HG02970 (cell line): ENCODE data around the gene R3HDM2.

Experiments used
- ATAC-seq: cut with Tn5 transposase; IDR thresholded peaks from one replicate; pipeline ENCODE4 v1.9.1; 2021; ENCODE audit warnings: mild to moderate bottlenecking, moderate library complexity, moderate number of reproducible peaks; ENCODE audit not compliant: unreplicated experiment, low FRiP score

R3HDM2 gene

DNA sequence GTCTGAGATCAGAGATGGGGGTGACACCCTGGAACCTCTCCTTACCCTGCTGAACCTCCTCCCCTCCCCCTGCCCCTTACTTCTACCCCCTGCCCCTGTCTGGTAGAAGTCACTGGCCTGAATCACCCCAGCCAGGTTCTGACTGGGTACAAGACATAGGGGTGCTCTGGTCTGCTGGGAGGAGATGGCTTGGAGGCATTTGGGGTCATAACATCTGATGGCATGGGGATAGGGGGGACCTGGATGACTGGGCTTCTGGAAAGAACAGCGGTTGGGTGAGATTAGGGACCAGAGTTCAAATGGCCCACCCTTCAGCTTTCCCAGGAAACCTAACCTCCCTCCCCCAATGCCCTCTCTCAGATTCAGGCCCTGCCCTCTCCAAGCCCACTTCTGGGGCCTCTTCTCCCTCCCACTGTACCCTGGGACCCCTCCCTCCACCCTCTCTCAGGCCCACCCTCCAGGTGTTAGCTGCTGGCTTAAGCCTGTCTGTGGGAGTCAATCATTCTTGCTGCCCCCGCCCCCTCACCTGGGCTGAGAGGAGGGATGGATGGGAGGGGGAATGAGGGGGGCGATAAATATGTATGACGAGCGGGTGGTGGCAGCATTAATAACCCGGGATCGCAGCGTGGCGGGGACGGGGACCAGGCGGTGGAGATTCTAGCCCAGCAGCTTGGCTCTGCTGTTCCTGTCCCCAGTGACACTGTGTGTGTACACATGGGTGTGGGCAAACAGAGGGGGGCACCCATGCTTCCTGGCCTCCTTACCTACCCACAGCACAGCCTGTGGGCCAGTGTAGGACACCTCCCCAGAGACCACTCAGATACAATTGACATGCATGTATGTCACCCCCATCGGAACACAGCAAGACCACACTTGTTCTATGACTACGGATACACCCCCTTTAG is 208.3 kb downstream of the R3HDM2 start:
- no peak for ATAC-seq

DNA sequence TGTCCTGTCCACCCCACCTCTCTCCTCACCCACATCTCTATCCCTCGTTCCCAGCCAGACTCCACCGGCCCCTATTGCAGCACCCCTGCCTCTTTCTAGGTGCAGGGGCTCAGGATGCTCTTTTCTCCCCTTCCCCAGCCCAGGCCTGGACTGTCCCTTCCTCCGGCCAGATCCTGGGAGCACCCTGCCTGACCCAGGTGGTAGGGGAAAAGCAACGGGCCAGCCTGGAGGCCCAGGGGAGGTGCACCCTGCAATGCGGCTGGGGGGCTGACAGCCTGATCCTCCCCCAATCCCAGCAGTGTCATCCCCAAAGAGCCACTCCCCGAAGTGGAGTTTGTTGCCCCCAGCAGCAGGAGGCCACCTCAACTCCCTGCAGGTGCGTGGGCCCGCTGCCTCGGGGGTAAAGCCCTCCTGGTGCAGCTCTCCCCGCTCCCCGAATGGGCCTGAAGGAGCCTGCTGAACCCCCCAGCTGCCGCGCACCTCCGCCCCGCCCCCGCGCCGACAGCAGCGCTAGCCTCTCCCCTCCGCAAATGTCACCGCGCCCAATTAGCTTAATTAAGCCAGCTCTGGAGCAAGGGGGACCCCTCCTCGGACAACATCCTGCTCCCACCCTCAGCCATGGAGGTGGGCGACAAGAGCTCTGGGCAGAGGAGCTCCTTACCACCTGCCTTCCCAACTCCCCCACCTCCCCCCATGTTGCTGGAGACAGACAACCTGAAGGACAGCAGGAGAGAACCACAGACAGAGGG is 209.5 kb downstream of the R3HDM2 start:
- no peak for ATAC-seq

DNA sequence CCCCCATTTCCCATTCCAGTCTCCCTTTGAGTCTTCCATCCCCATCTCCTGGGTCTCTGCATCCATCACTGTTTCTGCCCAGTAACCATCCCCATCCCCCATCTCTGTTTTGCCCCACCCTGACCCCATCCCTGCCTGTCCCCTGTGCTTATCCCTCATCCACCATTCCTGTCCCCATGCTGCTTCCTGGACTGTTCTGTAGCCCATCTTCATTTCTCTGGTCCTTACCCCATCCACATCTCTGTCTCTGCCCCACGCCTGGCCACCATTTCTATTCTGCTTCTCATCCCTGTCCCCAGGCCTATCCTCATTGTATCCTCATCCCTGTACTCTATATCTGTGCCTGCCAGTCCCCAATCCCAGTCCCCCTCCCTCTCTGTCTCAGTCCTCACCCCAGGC is 210.1 kb downstream of the R3HDM2 start:
- no peak for ATAC-seq

DNA sequence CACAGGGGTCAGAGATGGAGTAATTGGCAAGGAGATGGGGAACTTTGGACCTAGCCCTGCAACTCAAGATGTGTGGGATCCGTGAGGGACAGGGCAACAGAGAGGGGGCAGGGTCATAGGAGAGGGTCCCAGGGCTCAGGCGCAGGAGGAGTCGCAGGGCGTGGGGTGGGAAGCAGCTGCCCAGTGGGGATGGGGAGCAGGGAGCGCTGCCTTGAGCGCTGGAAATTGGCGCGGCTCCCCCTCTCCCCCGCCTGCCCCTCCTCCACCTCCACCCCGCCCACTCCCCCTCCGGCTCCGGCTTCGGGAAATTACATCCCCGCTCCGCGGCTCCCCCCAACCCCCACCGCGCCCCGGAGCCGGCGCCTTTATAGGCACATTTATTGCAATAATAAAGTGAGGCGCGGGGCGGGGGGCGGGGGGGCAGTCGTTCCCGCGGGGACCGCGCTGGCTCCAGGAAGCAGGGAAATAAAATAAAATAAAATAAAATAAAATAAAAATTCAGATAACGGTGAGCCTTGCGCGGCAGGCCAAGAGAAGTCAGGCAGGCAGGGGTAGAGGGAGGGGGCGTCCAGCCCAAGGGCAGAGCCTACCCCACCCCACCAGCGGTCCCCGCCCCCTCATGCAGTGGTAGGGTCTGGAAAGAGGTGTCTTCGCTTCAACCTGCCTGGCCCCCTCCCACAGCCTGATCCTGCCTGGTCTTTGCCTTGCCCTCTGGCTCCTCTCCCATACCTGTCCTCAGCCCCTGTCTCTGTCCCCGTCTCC is 210.7 kb downstream of the R3HDM2 start:
- ATAC-seq, result no peak

DNA sequence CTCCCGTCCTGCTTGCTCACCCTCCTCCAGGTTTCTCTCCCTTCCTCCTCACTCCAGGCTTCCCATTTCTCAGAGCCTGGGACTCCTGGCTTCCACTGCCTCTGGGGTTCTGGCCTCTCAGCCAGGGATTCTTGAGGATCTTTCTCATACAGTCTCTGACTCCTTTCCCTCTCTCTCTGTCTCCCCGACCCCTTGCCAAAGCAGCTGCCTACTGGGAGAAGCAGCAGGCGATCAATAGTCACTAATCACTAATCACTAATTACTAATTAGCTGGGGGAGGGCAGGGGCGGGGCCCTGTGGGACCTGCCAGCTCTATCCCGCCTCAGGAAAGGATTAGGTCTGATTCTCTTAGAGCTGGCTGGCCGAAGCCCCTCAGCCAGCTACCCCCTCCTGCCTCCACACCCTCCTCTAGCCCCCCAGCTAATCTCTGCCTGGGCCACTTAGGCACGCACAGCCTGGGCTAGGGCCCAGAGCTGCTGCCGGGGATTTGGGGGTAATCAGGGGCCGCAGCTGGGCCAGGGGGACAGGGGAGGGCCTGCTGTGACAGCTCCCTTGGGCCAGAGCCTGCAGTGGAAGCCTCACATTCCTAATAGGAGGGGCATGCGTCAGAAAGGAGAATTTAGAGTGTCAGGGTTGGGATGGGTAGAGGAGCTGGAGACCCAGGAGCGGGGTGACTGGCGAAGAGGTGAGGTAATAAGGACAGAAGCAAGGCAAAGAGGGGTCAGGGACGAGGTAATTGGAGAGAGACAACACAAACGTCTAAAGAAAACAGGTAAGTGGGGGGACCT is 211.4 kb downstream of the R3HDM2 start:
- ATAC-seq, result no peak

DNA sequence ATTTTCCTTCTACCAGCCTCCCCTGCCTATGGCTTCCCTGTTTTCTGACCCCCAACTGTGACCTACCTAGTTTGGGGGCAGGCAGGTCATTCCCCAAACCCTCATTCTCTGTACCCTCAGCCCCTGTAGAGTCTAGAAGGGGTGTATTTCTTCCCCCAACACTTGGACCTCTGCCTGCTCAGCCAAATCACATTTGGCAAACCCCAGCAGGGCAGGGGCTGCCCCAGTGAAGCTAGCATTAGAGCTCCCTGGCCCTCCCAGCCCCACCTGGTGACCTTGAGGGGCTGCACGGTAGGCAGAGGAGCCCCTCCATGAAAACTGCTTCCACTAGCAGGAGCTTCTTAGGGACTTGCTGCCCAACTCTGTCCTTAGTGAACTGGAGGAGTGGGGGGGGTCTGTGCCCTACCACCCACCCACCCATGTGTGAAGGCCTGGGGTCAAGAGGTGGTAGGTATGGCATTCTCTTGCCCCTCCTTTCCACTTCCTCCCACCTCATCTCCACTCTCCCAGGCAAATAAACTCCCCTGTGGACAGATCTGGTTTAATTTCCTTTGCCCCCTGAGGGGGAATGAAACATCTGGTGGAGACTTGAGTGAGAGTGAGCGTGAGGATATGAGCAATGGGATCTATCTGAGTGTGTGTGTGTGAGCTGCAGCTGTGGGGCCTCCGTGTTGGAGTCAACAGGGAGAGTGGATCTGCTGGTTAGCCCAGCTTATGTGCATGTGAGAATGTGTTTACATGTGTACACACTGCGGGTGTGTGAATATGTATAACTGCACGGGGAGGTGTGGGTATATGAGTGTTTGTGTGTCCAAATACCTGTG is 212.6 kb downstream of the R3HDM2 start:
- ATAC-seq, result no peak

DNA sequence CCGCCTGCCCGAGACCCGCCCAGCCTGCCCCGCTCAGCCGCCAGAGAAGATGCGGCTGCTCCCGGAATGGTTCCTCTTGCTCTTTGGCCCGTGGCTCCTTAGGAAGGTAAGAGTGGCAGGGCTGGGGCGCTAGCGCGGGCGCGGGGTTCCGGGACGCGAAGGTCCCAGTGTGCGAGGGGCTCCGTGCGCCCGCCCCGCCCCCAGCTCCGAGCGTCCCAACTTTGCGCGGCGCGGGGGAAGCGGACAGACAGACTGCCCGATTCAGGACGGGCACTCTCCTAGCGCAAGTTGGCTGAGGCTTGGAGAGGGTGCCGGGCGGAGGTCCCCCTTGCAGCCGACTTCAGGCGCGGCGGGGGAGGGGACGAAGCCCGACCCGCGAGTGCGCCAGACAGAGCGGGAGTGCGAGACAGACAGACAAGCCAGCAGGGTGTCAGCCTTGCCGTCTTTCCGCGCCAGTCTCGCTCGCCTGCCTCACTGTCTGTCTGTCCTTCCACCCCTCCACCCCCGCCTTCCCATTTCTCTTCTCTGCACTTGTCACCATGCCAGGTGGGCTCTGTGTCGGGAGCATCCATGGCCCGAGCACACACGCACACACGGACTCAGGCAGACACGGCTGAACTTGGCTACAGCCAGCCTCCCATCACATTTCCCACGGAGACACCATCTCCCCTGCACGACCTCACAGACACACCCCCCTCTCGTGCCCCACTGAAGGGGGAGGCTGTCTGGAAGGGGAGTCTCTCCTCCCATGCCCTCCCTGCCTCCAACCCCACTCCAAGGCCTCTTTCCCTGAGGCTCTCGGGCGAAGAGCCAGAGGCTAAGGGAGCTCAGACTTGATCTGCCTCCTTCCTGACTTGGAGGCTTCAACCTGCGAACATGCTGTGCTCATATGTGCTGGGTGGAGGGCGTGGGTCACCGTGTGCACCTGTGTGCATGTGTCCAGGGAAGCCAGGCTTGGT is 213.6 kb downstream of the R3HDM2 start:
- no peak for ATAC-seq

- peak; percentile 41 for ATAC-seq
Observed at GRCh38 chr12:57216014-57216911, 214.6 kb downstream of the R3HDM2 start, which contains the start of gene NXPH4. TSS of gene NXPH4 (plus strand) at chr12:57216794. CDS start at chr12:57216970, 176 bp downstream.

DNA sequence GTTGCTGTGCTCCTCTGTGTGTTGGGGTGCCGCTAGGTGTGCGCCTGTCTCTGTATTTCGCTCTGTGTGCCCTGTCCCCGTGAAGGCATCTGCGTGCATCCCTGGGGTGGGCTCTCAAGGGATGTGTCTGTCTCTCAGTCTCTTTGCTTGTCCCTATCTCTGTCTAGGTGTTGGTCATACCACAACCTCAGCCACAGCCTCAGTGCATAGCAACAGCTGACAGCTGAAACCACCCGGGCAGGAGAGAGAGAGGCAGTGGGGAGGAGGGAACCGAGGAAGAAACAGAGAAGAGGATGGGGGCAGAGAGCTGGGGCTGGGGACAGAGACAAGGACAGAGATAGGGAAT is 215.2 kb downstream of the R3HDM2 start:
- no peak for ATAC-seq

DNA sequence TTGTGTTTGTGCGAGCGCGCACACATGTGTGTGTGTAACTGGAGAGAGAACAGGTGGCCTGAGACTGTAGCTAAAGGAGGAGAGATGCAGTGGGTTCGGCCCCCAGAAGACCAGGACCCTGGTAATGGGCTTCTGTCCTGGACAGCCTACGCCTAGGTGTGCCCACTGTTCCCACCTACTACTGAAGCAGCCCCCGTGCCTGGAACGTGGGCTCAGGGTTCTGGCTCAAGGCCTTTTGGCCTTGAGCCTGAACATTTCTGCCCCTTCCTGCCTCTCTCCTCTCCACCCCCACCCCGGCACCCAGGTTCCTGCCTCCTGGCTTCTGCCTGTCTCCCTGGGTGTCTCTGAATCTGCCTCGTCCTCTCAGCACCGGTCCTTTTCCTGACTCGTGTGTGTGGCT is 215.8 kb downstream of the R3HDM2 start:
- ATAC-seq, result no peak

- no peak for ATAC-seq
Observed at GRCh38 chr12:57214398-57214781, 216.5 kb downstream of the R3HDM2 start.

GRCh38 chr12:57213763-57214397 is 217.0 kb downstream of the R3HDM2 start:
- ATAC-seq, result no peak

DNA sequence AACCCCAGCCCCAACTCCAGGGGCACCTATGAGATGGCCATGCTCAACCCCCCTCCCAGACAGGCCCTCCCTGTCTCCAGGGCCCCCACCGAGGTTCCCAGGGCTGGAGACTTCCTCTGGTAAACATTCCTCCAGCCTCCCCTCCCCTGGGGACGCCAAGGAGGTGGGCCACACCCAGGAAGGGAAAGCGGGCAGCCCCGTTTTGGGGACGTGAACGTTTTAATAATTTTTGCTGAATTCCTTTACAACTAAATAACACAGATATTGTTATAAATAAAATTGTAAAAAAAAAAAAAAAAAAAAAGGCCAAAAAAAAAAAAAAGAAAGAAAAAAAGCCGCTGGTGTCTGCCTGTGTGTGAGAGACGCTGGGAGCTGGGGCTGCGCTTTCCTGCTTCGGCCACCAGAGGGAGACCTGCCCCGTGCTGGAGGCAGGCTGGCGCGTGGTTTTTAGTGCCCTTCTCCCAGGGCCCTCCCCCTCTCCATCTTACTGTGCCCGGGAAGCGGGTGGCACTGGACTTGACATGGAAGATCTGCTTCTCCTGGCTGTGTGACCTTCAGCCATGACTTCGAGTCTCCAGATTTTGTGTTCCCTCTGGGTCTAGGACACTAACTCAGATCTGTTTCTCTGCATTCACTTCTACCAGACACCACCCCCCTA is 217.7 kb downstream of the R3HDM2 start:
- no peak for ATAC-seq

GRCh38 chr12:57212701-57213057 is 218.2 kb downstream of the R3HDM2 start:
- ATAC-seq, result no peak

- ATAC-seq, result no peak
Observed at GRCh38 chr12:57211791-57212700, 218.8 kb downstream of the R3HDM2 start.
